Spleen (tissue), 11 donors: ENCODE measurements around the gene IGFL4. TPM values are rescaled to one million over a fixed set of nuclear protein-coding genes. Genes with fewer than 3 reads are reported as not detected.

ENCODE experiments used
- DNase-seq: peaks from one replicate; pipeline ENCODE4 v3.0.0-alpha.2; 2020
- H3K27ac ChIP-seq, 8 donors: fragments of 200-600 bp; sonication (generic) in 7 of 8; 1 replicate in 4 of 8; 2 replicates in 4 of 8; pipeline versions ENCODE4 v1.5.0 to v1.8.0; 2016 to 2021; ENCODE audit warnings: inconsistent platforms in 4 of 8, mild to moderate bottlenecking in 4 of 8, moderate library complexity in 1 of 8
- H3K27me3 ChIP-seq, 7 donors: fragments of 200-600 bp; sonication (generic) in 6 of 7; replicated peaks in 1 of 7; 1 replicate in 4 of 7; 2 replicates in 3 of 7; pipeline versions ENCODE4 v1.5.0 to v1.8.0; 2016 to 2021; ENCODE audit warnings: inconsistent platforms in 3 of 7, mild to moderate bottlenecking in 1 of 7
- H3K36me3 ChIP-seq, 6 donors: fragments of 200-600 bp; sonication (generic) in 5 of 6; 1 replicate in 4 of 6; 2 replicates in 2 of 6; pipeline versions ENCODE4 v1.5.0 to v1.8.0; 2016 to 2021; ENCODE audit warnings: inconsistent platforms in 2 of 6
- H3K4me1 ChIP-seq, 6 donors: fragments of 200-600 bp; sonication (generic) in 5 of 6; 1 replicate in 3 of 6; 2 replicates in 3 of 6; pipeline versions ENCODE4 v1.5.0 to v1.8.0; 2016 to 2021; ENCODE audit warnings: inconsistent platforms in 3 of 6
- H3K4me3 ChIP-seq, 8 donors: fragments of 200-600 bp; sonication (generic) in 7 of 8; 1 replicate in 4 of 8; 2 replicates in 4 of 8; pipeline versions ENCODE4 v1.5.0 to v1.8.0; 2016 to 2021; ENCODE audit warnings: inconsistent platforms in 4 of 8, mild to moderate bottlenecking in 4 of 8, moderate library complexity in 2 of 8
- H3K9me3 ChIP-seq, 8 donors: fragments of 200-600 bp; sonication (generic) in 7 of 8; 1 replicate in 4 of 8; 2 replicates in 4 of 8; pipeline versions ENCODE4 v1.5.0 to v1.8.0; 2016 to 2021; ENCODE audit warnings: inconsistent platforms in 4 of 8
- CTCF ChIP-seq, 11 experiments: fragments of 200-600 bp in 7 of 11; fragments of 450-650 bp in 4 of 11; sonication (generic) in 4 of 11; IDR thresholded peaks in 8 of 11; conservative IDR thresholded peaks in 3 of 11; 1 replicate in 7 of 11; 2 replicates in 4 of 11; pipeline versions ENCODE4 v1.4.0 to v1.8.0; 2016 to 2021; ENCODE audit warnings: antibody characterized with exemption in 11 of 11, inconsistent platforms in 4 of 11, mild to moderate bottlenecking in 1 of 11
- POLR2A ChIP-seq, 3 donors: fragments of 450-650 bp; IDR thresholded peaks; one replicate each; pipeline ENCODE4 v1.5.1; 2017; ENCODE audit warnings: antibody characterized with exemption in 3 of 3, mild to moderate bottlenecking in 1 of 3
- POLR2AphosphoS5 ChIP-seq, 3 donors: sonication (generic); formaldehyde crosslinking; IDR thresholded peaks; one replicate each; pipeline ENCODE4 v1.5.1; 2017; ENCODE audit warnings: antibody characterized with exemption in 3 of 3
- WGBS, 5 donors: extraction: QIAGEN DNeasy Blood & Tissue Kit in 3 of 5; methylation state at CpG; one replicate each; pipeline versions ENCODE4 v1.1.5 to v1.1.7; 2013 to 2018; 5-methylcytosine and 5-hydroxymethylcytosine counted together
- intact Hi-C: fragments of 100-400 bp; cut with DNase I; formaldehyde crosslinking; loops from one replicate; pipeline ENCODE4 v1.15.0; 2023; ENCODE audit warnings: low total_unique reads
- polyA plus RNA-seq, 3 donors: library from polyadenylated mRNA; stranded (reverse); fragments of 200-250 nt; gene quantifications; one replicate each; pipeline ENCODE4 v1.2.1, GENCODE V29; 2013
- total RNA-seq, 7 donors: library from RNA; depleted of rRNA in 3 of 7; stranded (reverse); fragments of >200 nt in 3 of 7; fragmentation: NEBNext Ultra II Directional in 4 of 7; extraction: Animal tissue kit (Norgen Biotek cat#: 25700) in 4 of 7; gene quantifications; one replicate each; pipeline versions ENCODE4 v1.1.0 to v1.2.1, GENCODE V29; 2016 to 2021
- donor health status: healthy with polysubstance abuse.
- donor health status: DM: no; HTN: no; CAD: no; lungs with moderate emphysema.
- donor health status: DM: no; HTN: no; CAD: no.
- donor health status: Bipolar disorder and iron deficiency.
- donor health status: healthy.
- donor health status: DM: no; HTN: no; CAD: no.
- donor health status: DM: yes; HTN: yes; CAD: no.

Gene IGFL4
- total and polyA plus RNA-seq, 10 donors: 0.03 TPM; not detected in 8

GRCh38 chr19:46015687-46016425, 24.9 kb downstream of the IGFL4 start:
- Histone ChIP-seq H3K4me3 (peak overlapping the region; percentile 53 to 94 (median 75)), H3K27me3 (peaks cover 0 to 39% (median 18%) of the 10 kb centered on the region in 7 donors), H3K4me1 (peaks cover 0 to 39% (median 28%) of the 10 kb centered on the region in 6 donors), H3K36me3 (peaks cover 0 to 34% (median 2%) of the 10 kb centered on the region in 6 donors), H3K9me3 (no peaks in the 10 kb centered on the region), H3K27ac (peak overlapping the region in 7 of 8 donors; percentile 46 to 89 (median 71))
- TF ChIP-seq POLR2A (IDR thresholded peaks at IDR 0.05) (no peak), CTCF (IDR thresholded peaks at IDR 0.05 in 8 of 11, conservative IDR thresholded peaks at IDR 0.05 in 3 of 11) (no peak), POLR2AphosphoS5 (IDR thresholded peaks at IDR 0.05) (no peak)
- intact Hi-C loops: loop anchor here (10.0 kb wide), 1 partner anchor 91 kb away; no protein-coding TSS in a partner anchor
- peak; percentile 88 for DNase-seq
- WGBS, 5 donors: 2 to 8% (median 3%) methylated on average over 28 to 63 of the region's 63 CpGs

GRCh38 chr19:46014941-46015686, 25.7 kb downstream of the IGFL4 start:
- Histone ChIP-seq H3K27me3 (peaks cover 0 to 39% (median 18%) of the 10 kb centered on the region in 7 donors), H3K27ac (peak overlapping the region in 2 of 8 donors; percentile 83 to 89), H3K4me1 (peaks cover 0 to 37% (median 28%) of the 10 kb centered on the region in 6 donors), H3K9me3 (no peaks in the 10 kb centered on the region), H3K36me3 (peaks cover 0 to 41% (median 2%) of the 10 kb centered on the region in 6 donors), H3K4me3 (peak overlapping the region in 6 of 8 donors; percentile 53 to 94 (median 76))
- WGBS, 5 donors: 5 to 15% (median 10%) methylated on average over 26 to 74 of the region's 74 CpGs
- intact Hi-C loops: loop anchor here (10.0 kb wide), 1 partner anchor 90 kb away; no protein-coding TSS in a partner anchor
- TF ChIP-seq CTCF (IDR thresholded peaks at IDR 0.05 in 8 of 11, conservative IDR thresholded peaks at IDR 0.05 in 3 of 11) (peak in 1 of 11 experiments; percentile 16), POLR2A (IDR thresholded peaks at IDR 0.05) (no peak), POLR2AphosphoS5 (IDR thresholded peaks at IDR 0.05) (peak in 1 of 3 donors; percentile 63)
- peak; percentile 91 for DNase-seq

GRCh38 chr19:46014534-46014933, 26.3 kb downstream of the IGFL4 start:
- intact Hi-C loops: loop anchor here (10.0 kb wide), 1 partner anchor 90 kb away; no protein-coding TSS in a partner anchor
- TF ChIP-seq POLR2A (IDR thresholded peaks at IDR 0.05) (no peak), CTCF (IDR thresholded peaks at IDR 0.05 in 8 of 11, conservative IDR thresholded peaks at IDR 0.05 in 3 of 11) (no peak), POLR2AphosphoS5 (IDR thresholded peaks at IDR 0.05) (no peak)
- 46 to 62% (median 47%) methylated on average over 8 of the region's 8 CpGs for WGBS, 5 donors
- Histone ChIP-seq H3K9me3 (no peaks in the 10 kb centered on the region), H3K27ac (no peak overlapping the region), H3K4me1 (peaks cover 0 to 43% (median 28%) of the 10 kb centered on the region in 6 donors), H3K4me3 (peak overlapping the region in 4 of 8 donors; percentile 75 to 94 (median 80)), H3K27me3 (peaks cover 0 to 39% (median 18%) of the 10 kb centered on the region in 7 donors), H3K36me3 (peaks cover 0 to 40% (median 2%) of the 10 kb centered on the region in 6 donors)
- DNase-seq: no peak
